GM19438 (cell line): ENCODE results near the gene LSM4.
"Not testable (repeated sequence)": the region's sequence is repeated elsewhere in the genome, so short reads cannot be mapped to it uniquely, and the experiment has no call there.

Source experiments
- ATAC-seq: cut with Tn5 transposase; IDR thresholded peaks from one replicate; pipeline ENCODE4 v1.9.1; 2021; ENCODE audit warnings: low read depth; ENCODE audit not compliant: unreplicated experiment

LSM4 gene

DNA sequence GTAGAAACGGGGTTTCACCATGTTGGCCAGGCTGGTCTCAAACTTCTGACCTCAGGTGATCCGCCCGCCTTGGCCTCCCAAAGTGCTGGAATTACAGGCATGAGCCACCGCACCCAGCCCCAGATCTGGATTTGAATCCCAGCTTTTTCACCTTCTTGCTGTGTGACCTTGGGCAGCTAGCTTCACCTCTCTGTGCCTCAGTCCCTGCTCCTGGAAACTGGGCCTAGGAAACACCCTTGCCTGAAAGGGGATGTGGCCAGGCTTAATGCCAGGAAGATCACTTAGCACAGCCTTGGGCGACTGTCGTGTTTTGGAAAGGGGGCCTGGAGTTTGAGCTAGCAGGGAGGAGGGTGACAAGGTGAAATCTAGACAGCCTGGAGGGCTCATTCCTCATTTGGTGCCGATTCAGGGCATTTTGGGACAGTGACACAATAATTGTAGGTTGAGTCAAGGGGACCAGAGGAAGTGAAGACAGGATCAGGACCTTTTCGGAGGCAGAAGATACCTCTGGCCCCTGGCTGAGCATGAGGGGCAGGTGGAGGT is 19.3 kb upstream of the LSM4 start:
- ATAC-seq = no peak

GRCh38 chr19:18340990-18341868 is 18.4 kb upstream of the LSM4 start:
- ATAC-seq = no peak

DNA sequence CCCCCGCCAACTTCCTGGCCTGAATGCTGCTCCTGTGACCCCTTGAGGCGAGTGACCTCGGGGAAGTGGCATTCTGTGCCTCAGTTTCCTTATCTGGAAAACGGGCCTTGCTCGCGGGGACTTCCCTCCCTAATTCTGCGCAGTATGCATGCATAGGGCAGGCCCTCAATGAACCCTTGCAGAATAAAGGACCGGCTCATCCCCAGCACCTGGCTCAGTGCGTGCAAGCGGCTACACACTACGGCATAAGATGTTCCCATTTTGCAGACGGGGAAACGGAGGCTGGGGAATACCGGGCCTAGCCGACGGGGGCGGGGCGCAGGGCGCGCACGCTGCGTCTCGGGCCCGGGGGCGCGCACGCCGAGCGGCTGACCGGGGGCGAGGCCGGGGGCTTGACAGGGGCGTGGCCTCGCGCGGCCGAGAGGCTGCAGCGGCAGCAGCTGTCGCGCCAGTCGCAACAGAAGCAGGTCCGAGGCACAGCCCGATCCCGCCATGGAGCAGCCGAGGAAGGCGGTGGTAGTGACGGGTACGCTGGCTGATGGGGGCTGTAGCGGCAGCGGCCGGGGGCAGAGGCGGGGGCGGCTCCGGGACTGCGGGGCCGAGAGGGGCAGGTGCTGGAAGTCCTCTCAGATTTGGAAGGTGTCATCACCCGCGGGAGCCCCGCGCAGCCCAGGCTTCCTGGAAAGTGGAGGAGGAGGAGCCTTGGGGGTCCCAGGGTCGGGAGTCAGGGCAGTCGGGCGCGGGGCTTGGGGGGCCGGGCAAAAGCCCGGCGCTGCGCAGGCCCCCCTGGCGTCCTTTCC is 17.5 kb upstream of the LSM4 start, which contains the start of gene PGPEP1:
Gene PGPEP1, plus strand, starts transcription at position 409 of the 800 bp plus-strand sequence. Its CDS starts 84 bp downstream, at position 493.
- no peak for ATAC-seq

DNA sequence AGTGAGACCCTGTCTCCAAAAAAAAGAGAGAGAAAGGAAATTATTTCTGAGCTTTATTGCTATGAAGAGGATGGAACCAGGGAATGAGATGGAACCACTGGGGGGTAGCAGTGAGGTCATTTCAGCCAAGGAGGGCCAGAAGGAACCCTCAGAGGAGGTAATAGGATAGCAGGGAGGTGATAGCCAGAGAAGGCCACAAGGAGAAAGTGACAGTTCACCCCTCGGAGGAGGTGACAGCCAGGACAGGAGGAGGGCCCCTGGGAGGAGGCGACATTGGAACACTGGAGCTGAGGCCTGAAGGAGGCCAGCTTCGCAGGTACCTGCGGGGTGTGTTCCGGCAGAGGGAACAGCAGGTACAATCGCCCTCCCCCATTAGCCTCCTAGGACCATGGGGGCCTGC is 16.8 kb upstream of the LSM4 start:
- no peak for ATAC-seq

- no peak for ATAC-seq
Observed at GRCh38 chr19:18338541-18338940, 15.7 kb upstream of the LSM4 start.

DNA sequence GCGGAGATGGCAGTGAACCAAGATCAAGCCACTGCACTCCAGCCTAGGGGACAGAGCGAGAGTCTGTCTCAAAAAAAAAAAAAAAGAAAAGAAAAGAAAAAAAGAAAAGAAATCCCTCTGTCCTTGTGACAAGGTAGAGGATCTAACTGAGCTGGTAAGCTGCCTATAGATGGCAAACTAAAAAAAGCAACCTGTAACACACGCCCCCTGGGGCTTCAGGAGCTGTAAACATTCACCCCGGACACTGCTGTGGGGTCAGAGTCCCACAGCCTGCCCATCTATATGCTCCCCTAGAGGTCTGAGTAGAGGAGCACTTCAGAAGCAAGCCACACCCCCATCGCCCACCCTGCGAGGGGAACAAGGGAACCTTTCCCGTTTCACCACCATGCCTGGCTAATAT is 13.2 kb upstream of the LSM4 start:
- no peak for ATAC-seq

GRCh38 chr19:18333680-18334079 is 10.8 kb upstream of the LSM4 start:
- ATAC-seq = no peak

DNA sequence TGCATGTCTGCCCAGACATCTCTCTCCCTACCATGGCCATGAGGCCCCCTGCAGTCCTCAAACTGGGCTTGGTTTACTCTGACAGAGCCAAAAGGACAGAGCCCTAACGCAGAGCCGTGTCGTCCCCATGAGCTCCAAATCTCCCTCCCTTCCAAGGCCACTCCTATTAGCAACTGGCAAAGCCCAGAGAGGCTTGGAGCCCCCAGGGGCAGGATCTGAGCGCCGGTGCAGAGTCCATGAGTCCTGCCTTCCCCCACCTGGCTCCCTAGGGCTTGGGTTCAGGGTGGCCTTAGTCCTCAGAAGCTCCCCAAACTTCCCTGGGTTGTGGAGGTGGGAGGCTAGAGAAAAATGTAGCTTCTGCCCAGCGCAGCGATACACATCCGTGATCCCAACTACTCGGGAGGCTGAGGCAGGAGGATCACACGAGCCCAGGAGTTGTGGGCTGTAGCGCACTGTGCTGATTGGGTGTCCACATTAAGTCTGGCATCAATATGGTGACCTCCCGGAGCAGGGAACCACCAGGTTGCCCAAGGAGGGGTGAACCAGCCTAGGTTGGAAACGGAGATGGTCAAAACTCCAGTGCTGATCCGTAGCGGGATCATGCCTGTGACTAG is 10.1 kb upstream of the LSM4 start:
- no peak for ATAC-seq

DNA sequence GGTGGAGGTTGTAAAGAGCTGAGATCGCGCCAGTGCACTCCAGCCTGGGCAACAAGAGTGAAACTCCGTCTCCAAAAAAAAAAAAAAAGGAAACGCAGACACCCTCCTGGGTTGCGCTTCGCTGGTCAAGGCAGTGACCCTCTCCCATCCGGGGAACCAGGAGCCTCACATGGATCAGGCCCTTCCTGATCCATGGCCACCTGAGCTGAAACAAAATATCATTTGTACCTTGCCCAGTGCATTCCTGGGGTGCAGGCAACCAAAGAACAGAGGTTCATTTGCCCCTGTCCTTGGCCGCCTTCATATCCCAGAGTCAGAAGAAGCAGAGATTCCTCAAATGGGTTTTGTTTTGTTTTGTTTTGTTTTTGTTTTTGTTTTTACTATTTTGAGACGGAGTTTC is 8.0 kb upstream of the LSM4 start:
- no peak for ATAC-seq

DNA sequence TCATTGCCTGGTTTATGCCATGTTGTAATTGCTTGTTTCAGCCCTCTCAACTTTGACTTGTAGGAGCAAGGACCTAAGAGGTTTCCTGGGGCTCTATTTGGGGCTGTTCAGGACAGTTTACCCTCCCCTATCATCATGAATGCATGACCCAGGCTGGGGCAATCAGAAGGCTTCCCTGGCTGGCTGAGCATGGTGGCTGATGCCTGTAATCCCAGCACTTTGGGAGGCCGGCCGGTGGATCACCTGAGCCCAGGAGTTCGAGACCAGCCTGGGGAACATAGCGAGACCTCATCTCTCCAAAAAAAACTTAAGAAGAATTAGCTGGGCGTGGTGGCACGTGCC is 6.1 kb upstream of the LSM4 start:
- no peak for ATAC-seq

- peak; percentile 90 for ATAC-seq
Observed at GRCh38 chr19:18328340-18329034, 5.6 kb upstream of the LSM4 start.

DNA sequence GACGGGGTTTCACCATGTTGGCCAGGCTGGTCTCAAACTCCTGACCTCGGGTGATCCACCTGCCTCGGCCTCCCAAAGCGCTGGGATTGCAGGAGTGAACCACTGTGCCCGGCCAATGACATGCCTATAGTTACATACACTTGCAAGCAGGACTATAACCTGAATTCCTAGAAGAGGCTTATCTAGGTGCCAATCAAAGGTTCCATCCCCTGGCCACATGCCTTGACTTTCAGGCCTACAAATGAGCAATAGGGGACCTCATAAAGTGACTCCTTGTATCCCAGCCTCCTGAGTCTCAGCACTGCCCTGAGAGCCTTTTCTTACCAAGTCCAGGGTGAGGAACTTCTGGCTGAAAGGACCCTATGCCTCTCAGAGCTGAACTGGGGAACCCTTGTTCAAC is 3.9 kb upstream of the LSM4 start:
- ATAC-seq = no peak

GRCh38 chr19:18324373-18324731 is 1.5 kb upstream of the LSM4 start:
- not testable (repeated sequence) for ATAC-seq

GRCh38 chr19:18322318-18322758 is 538 bp downstream of the LSM4 start:
- no peak for ATAC-seq

- ATAC-seq = no peak
Observed at GRCh38 chr19:18321734-18322102, 1.2 kb downstream of the LSM4 start.

GRCh38 chr19:18320865-18321733 is 1.8 kb downstream of the LSM4 start:
- no peak for ATAC-seq

DNA sequence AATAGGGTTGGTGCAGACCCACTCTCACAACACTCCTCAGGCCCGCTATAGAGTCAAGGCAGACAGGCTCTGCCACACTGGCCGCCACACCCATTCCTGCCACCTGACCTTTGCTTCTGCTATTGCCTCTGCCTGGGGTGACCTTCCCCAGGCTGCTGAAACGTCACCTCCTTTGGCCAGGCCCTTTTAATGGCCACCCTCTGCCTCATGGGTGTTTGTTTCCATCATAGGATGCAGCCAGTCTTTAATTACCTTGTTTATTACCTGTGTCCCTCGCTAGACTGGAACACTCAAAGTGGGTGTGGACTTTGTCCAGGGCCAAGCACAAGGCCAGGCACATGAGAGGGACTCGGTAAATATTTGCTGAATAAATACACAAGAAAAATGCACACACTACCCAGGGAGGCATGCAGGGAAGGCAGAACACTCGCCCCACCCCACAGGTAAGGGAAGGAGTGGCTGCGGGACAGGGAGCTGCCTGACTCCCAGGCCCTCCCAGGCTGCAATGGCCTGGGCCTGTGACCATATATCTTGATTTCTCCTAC is 3.2 kb downstream of the LSM4 start:
- ATAC-seq = no peak

DNA sequence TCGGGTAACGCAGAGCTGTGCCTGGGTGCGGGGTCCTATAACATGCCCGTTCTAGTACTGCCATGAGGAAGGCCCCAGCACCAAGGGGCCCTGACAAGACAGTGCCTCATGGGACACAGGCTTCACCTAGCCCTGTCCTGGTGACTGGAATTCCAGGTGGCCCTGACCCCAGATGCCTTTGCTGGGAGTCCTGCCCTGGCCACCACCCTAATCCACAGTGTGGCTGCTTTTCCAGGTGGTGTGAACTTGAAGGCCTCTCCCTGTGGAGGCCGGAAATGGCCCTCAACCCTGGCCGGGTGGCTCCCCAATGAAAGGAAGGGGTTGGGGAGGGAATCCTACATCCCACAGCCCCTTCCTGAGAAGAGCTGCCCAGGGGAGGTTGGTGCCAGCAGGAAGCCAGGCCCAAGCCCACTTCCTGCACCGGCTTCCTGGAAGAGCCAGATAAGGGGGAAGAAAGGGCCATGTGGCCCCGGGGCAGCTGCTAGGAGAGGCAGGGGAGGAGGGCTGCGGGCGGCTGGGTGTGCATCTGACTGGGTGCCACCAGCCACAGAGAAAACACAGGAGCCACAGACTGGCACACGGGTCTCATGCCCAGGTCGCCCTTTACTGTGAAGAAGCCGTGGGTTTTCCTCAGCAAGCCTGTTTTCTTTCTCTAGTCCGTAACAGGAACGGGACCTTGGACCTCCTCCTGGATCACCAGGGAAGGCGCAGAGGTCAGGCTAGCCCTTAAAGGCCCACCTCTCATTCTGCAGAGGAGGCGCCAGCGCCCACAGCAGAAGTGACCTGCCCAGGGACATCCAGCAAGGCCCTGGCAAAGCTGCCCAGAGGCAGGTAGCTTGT is 4.7 kb downstream of the LSM4 start:
- no peak for ATAC-seq
